NCI-H82 treated with DMSO at 0.1 percent for 48 hours (cell line): ENCODE measurements around the gene COA7.

Experiments used
- DNase-seq: peaks from one replicate; lab custom pipeline; 2025; ENCODE audit not compliant: unreplicated experiment; lab: John Stamatoyannopoulos, UW

Gene COA7

GRCh38 chr1:52670604-52671003, 27.5 kb downstream of the COA7 start:
- no peak for DNase-seq

GRCh38 chr1:52669696-52670095, 28.5 kb downstream of the COA7 start:
- DNase-seq: no peak

- no peak for DNase-seq
These were observed 29.4 kb downstream of the COA7 start for GRCh38 chr1:52668711-52669110.

- DNase-seq: no peak
These were observed 30.2 kb downstream of the COA7 start for GRCh38 chr1:52667984-52668383.

GRCh38 chr1:52667290-52667689, 30.9 kb downstream of the COA7 start:
- no peak for DNase-seq

GRCh38 chr1:52665006-52665941, 32.9 kb downstream of the COA7 start:
- no peak for DNase-seq

GRCh38 chr1:52663716-52664115, 34.4 kb downstream of the COA7 start:
- no peak for DNase-seq

GRCh38 chr1:52662645-52663313, 35.4 kb downstream of the COA7 start:
- peak; percentile 54 for DNase-seq

GRCh38 chr1:52660807-52661206, 37.3 kb downstream of the COA7 start:
- DNase-seq: no peak

GRCh38 chr1:52659851-52660596, 38.1 kb downstream of the COA7 start:
- no peak for DNase-seq

GRCh38 chr1:52659356-52659755, 38.8 kb downstream of the COA7 start:
- no peak for DNase-seq

GRCh38 chr1:52658795-52659194, 39.4 kb downstream of the COA7 start:
- no peak for DNase-seq

- no peak for DNase-seq
These were observed 40.4 kb downstream of the COA7 start for GRCh38 chr1:52657702-52658101.

GRCh38 chr1:52654063-52654462, 44.1 kb downstream of the COA7 start:
- DNase-seq: no peak

GRCh38 chr1:52653207-52653849, 44.8 kb downstream of the COA7 start:
- no peak for DNase-seq

- no peak for DNase-seq
These were observed 46.2 kb downstream of the COA7 start for GRCh38 chr1:52651904-52652303.

- DNase-seq: no peak
These were observed 52.9 kb downstream of the COA7 start for GRCh38 chr1:52645261-52645660.

GRCh38 chr1:52641307-52641706, 56.8 kb downstream of the COA7 start:
- DNase-seq: no peak

- DNase-seq: no peak
These were observed 57.5 kb downstream of the COA7 start for GRCh38 chr1:52640697-52641096.

GRCh38 chr1:52637946-52638345, 60.2 kb downstream of the COA7 start:
- DNase-seq: no peak
